Measurements from ENCODE around the gene ACOT11. TPM values are rescaled to one million over a fixed set of nuclear protein-coding genes. Genes with fewer than 3 reads are reported as not detected.

The ACOT11 gene
- total RNA-seq, 3 donors from 2014 or later = 1.6 to 7.3 (median 1.8) TPM

- peak in 1 of 2 donors; percentile 36 for DNase-seq (ENCODE audit: low spot score in 2 of 2)
- Histone ChIP-seq H3K9me3 (no peaks in the 10 kb centered on the region), H3K27me3 (no peaks in the 10 kb centered on the region), H3K36me3 (no peaks in the 10 kb centered on the region), H3K27ac (no peak overlapping the region), H3K4me3 (no peak overlapping the region), H3K4me1 (no peaks in the 10 kb centered on the region)
- TF ChIP-seq POLR2AphosphoS5 (IDR thresholded peaks at IDR 0.05) = no peak
- TF ChIP-seq CTCF (IDR thresholded peaks at IDR 0.05) = no peak
- no peak for TF ChIP-seq POLR2A (IDR thresholded peaks at IDR 0.05)
- intact Hi-C loops (cut with DNase I; ENCODE audit: low total_unique reads) = no loop called here
Measured at GRCh38 chr1:54564312-54565112, 16.5 kb downstream of the ACOT11 start.

GRCh38 chr1:54565113-54565501 lies 17.1 kb downstream of the ACOT11 start:
- intact Hi-C loops (cut with DNase I; ENCODE audit: low total_unique reads) = no loop called here
- no peaks in the 10 kb centered on the region for H3K4me1 ChIP-seq
- no peak overlapping the region for H3K4me3 ChIP-seq

GRCh38 chr1:54566438-54567141 lies 18.6 kb downstream of the ACOT11 start:
- Histone ChIP-seq H3K4me3 (no peak overlapping the region), H3K27me3 (no peaks in the 10 kb centered on the region), H3K27ac (no peak overlapping the region), H3K9me3 (no peaks in the 10 kb centered on the region), H3K36me3 (no peaks in the 10 kb centered on the region), H3K4me1 (no peaks in the 10 kb centered on the region)
- no peak for TF ChIP-seq CTCF (IDR thresholded peaks at IDR 0.05)
- no peak for TF ChIP-seq POLR2AphosphoS5 (IDR thresholded peaks at IDR 0.05)
- TF ChIP-seq POLR2A (IDR thresholded peaks at IDR 0.05) = no peak
- intact Hi-C loops (cut with DNase I; ENCODE audit: low total_unique reads) = no loop called here
- DNase-seq (ENCODE audit: low spot score in 2 of 2) = no peak

More at GRCh38 chr1:54565113-54565501, 17.1 kb downstream of the ACOT11 start:
- Histone ChIP-seq H3K36me3 (no peaks in the 10 kb centered on the region), H3K27me3 (no peaks in the 10 kb centered on the region), H3K27ac (no peak overlapping the region), H3K9me3 (no peaks in the 10 kb centered on the region)
- no peak for DNase-seq (ENCODE audit: low spot score in 2 of 2)
- TF ChIP-seq CTCF (IDR thresholded peaks at IDR 0.05) (no peak), POLR2AphosphoS5 (IDR thresholded peaks at IDR 0.05) (no peak), POLR2A (IDR thresholded peaks at IDR 0.05) (no peak)

- TF ChIP-seq CTCF (IDR thresholded peaks at IDR 0.05) (no peak), POLR2AphosphoS5 (IDR thresholded peaks at IDR 0.05) (no peak), POLR2A (IDR thresholded peaks at IDR 0.05) (no peak)
- H3K36me3 ChIP-seq = no peaks in the 10 kb centered on the region
- no peaks in the 10 kb centered on the region for H3K27me3 ChIP-seq
- no peaks in the 10 kb centered on the region for H3K4me1 ChIP-seq
- intact Hi-C loops (cut with DNase I; ENCODE audit: low total_unique reads) = no loop called here
- no peaks in the 10 kb centered on the region for H3K9me3 ChIP-seq
- no peak overlapping the region for H3K4me3 ChIP-seq
- no peak for DNase-seq (ENCODE audit: low spot score in 2 of 2)
- peak overlapping the region in 1 of 2 donors; percentile 20 for H3K27ac ChIP-seq
Measured at GRCh38 chr1:54567961-54568360, 19.9 kb downstream of the ACOT11 start.

GRCh38 chr1:54569339-54569738 lies 21.3 kb downstream of the ACOT11 start:
- Histone ChIP-seq H3K27me3 (no peaks in the 10 kb centered on the region), H3K4me1 (no peaks in the 10 kb centered on the region), H3K27ac (no peak overlapping the region), H3K4me3 (no peak overlapping the region), H3K36me3 (no peaks in the 10 kb centered on the region), H3K9me3 (no peaks in the 10 kb centered on the region)
- intact Hi-C loops (cut with DNase I; ENCODE audit: low total_unique reads) = no loop called here
- no peak for DNase-seq (ENCODE audit: low spot score in 2 of 2)
- no peak for TF ChIP-seq CTCF (IDR thresholded peaks at IDR 0.05)
- no peak for TF ChIP-seq POLR2AphosphoS5 (IDR thresholded peaks at IDR 0.05)
- TF ChIP-seq POLR2A (IDR thresholded peaks at IDR 0.05) = no peak

Data from breast epithelium (tissue), 4 donors.